GM21576 (cell line): ENCODE measurements around the gene ZSCAN23.
A peak's percentile ranks its signal among the peaks of the same experiment; 100 is the strongest.
"Not testable (repeated sequence)": the region's sequence is repeated elsewhere in the genome, so short reads cannot be mapped to it uniquely, and the experiment has no call there.

Source experiments
- ATAC-seq: cut with Tn5 transposase; IDR thresholded peaks from one replicate; pipeline ENCODE4 v1.9.1; 2021; ENCODE audit warnings: mild to moderate bottlenecking, moderate library complexity; ENCODE audit not compliant: unreplicated experiment

The ZSCAN23 gene

GRCh38 chr6:28442586-28442985, 705 bp downstream of the ZSCAN23 start:
- ATAC-seq, result no peak

GRCh38 chr6:28436404-28436803, 6.9 kb downstream of the ZSCAN23 start:
- ATAC-seq, result no peak

- no peak for ATAC-seq
Measured at GRCh38 chr6:28433119-28433518, 10.2 kb downstream of the ZSCAN23 start.

GRCh38 chr6:28429781-28430180, 13.5 kb downstream of the ZSCAN23 start:
- ATAC-seq, result no peak

DNA sequence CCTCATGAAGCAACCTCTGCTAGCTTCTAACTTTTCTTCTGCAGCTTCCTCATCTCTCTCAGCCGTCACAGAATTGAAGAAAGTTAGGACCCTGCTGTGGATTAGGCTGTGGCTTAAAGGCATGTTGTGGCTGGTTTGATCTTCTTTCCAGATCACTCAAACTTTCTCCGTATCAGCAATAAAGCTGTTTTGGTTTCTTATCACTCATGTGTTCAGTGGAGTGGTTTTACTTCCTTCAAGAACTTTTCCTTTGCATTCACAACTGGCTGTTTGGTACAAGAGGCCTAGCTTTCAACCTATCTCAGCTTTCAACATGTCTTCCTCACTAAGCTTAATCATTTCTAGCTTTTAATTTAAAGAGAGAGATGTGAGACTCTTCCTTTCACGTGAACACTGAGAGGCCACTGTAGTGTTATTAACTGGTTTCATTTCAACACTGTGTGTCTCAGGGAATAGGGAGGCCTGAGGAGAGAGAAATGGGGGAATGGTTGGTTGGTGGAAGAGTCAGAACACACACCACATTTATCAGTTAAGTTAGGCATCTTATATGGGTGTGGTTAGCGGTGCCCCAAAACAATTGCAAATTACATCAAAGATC, 17.2 kb downstream of the ZSCAN23 start:
- no peak for ATAC-seq

DNA sequence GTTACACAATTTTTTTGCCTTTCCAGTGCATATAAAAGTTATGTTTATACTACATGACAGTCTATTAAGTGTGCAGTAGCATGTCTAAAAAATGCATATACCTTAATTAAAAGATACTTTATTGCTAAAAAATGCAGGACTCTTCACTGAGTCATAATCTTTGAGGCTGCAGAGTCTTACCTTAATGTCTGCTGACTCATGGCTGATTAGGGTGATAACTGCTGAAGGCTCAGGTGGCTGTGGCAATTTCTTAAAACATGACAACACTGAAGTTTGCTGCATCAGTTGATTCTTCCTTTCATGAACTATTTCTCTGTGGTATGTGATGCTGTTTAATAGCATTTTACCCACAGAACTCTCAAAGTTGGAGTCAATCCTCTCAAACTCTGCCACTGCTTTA, 19.1 kb downstream of the ZSCAN23 start:
- no peak for ATAC-seq

DNA sequence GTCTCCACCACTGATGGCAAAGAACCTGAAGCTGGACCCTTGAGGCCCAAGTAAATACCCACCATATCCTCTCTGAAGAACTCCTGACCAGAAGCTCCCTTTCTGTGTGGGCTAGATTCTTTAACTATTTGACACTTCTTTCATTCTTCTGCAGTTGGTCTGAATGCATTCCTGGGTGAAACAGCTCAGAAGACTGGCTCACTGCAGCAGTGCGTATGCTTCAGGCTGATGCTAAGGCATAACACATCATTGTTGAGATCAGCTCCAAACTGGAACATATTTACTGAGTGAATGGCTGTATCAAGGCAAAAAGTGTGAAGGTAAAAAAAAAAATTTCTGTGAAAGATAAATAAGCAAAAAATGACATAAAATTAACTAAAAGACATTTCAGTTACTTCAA, 19.7 kb downstream of the ZSCAN23 start:
- ATAC-seq, result no peak

GRCh38 chr6:28413681-28414080, 29.6 kb downstream of the ZSCAN23 start:
- ATAC-seq, result no peak

DNA sequence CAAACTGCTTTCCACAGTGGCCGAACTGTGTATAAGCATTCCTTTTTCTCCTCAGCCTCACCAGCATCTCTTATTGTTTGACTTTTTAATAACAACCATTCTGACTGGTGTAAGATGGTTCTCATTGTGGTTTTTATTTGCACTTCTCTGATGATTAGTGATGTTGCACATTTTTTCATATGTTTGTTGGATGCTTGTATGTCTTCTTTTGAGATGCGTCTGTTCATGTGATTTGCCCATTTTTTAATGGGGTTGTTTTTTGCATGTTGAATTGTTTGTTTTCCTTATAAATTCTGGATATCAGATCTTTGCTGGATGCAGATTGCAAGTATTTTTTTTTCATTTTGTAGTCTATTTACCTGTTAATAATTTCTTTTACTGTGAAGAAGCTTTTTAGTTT, 32.5 kb downstream of the ZSCAN23 start:
- no peak for ATAC-seq

- no peak for ATAC-seq
Measured at GRCh38 chr6:28408076-28408802, 35.1 kb downstream of the ZSCAN23 start.

DNA sequence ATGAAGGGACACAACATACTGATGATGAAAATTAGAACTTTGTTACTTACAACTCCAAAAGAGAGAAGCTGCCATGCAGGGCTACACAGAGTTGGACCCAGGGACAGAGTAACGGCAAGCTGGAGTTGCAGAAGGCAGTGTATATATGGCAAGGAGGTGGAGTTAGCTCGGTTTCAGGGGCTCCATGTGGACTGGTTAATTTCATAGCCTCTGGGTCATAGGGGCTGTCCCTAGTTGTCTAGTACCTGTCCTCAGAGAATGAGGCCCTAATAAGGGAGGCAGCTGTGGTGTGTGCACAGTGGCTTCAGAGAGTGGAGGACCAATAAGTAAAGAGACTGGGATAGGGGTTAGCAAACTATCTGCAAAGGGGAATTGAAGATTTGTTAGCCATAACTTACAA, 35.9 kb downstream of the ZSCAN23 start:
- ATAC-seq, result no peak

- not testable (repeated sequence) for ATAC-seq
Measured at GRCh38 chr6:28403923-28404322, 39.4 kb downstream of the ZSCAN23 start.

DNA sequence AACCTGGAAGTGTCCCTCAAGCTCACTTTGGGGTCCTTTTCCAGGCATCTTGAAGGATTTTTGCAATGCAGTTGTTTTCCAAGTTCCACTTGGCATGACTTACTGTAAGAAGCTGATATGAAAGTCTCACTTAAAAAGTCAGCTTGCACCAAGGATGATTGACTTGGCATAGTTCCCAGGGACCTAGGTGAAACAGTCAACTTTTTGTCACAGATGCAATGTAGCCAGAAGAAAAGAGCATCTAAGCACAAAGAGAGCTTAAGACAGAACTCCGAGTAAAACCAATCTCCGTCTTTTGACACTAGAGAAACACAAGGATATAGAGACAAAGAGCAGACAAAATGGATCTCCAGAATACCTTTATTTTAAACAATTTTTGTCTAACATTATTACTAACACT, 41.1 kb downstream of the ZSCAN23 start:
- ATAC-seq, result no peak

- no peak for ATAC-seq
Measured at GRCh38 chr6:28401172-28401571, 42.1 kb downstream of the ZSCAN23 start.

DNA sequence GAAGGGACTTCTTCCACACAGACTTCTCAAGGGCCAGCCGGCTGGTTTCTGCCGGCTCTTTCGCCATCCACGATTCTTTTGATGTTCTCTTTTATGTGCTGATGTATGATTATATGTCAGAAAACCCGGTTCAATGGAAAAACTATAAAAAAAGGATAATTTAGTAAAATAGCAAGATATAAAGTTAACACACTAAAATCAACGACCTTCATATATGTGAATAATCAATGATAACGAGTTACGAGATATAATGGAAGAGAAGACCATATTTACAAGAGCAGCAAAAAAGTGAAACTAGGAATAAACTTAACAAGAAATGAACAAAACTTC, 43.2 kb downstream of the ZSCAN23 start:
- ATAC-seq, result no peak

GRCh38 chr6:28399350-28400121, 43.8 kb downstream of the ZSCAN23 start, which contains the start of gene ZSCAN12:
ZSCAN12 (minus strand) TSS chr6:28399747; CDS start chr6:28398405, 1,342 bp downstream.
- ATAC-seq, result peak; percentile 72

- ATAC-seq, result no peak
Measured at GRCh38 chr6:28395918-28396317, 47.4 kb downstream of the ZSCAN23 start.

DNA sequence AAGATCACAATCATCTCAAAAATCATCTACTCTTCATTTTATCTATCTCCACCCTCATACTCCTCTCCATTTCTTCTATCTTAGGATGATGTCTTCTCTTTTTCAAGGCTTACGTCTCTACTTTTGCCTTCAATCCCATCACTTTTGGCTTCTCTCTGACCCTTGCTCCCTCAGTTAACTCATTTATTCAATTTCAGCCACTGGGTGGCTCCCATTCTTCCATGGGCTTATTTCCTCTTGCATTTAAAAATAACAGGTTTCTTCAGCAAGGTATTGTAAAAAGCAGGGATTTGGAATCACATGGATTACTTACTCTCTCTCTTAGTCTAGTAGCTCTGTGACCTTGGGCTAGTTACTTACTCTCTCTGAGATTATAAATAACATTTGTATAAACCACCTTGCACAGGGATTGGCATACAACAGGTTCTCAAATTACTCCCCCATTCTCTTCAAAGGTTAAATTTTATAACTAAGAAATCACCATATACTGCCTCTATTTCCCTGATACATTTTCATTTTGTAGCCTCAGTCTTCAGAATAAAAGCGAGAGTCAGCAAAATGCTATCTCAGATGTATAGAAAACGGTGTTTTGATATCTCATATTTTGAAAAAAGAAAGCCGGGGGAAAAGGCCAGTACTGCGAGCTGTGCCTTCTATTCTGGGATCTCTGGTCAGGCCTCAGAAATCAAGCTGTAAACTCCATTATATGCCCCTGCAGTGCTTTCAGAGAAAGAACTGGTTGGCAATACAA, 49.2 kb downstream of the ZSCAN23 start:
- no peak for ATAC-seq

DNA sequence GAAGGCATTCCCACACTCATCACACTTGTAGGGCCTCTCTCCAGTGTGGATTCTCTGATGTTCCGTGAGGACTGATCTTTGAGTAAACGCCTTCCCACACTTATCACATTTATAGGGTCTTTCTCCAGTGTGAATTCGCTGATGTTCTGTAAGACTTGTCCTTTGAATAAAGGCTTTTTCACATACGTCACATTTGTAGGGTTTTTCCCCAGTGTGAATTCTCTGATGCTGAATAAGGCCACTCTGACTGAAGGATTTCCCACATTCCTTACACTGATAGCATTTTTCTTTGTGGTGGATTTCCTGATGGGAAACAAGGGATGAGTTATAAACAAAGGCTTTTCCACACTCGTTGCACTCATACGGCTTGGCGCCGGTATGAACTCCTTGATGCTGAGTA, 52.6 kb downstream of the ZSCAN23 start:
- ATAC-seq, result no peak

GRCh38 chr6:28384143-28384533, 59.2 kb downstream of the ZSCAN23 start:
- no peak for ATAC-seq
